ENCODE data around the gene LRG1. TPM values are rescaled to one million over a fixed set of nuclear protein-coding genes. Genes with fewer than 3 reads are reported as not detected.
A peak's percentile ranks its signal among the peaks of the same experiment; 100 is the strongest.

The LRG1 gene
- total and polyA plus RNA-seq, 2 experiments from 2014 or later, result 0.21 to 0.45 TPM

GRCh38 chr19:4557971-4558941 is 18.4 kb upstream of the LRG1 start:
- Mint-ChIP-seq H3K4me3 (no peak overlapping the region), H3K27me3 (ENCODE audit: insufficient read depth, low read depth, poor library complexity) (peaks cover 18% of the 10 kb centered on the region), H3K4me1 (peaks cover 7% of the 10 kb centered on the region; the same call in 2 of the 3 replicates), H3K36me3 (ENCODE audit: low read depth) (peaks cover 22% of the 10 kb centered on the region), H3K9me3 (no peaks in the 10 kb centered on the region), H3K27ac (no peak overlapping the region)
- ATAC-seq (peak; percentile 32), DNase-seq (ENCODE audit: low spot score) (peak; percentile 67)
- H3K9me2 ChIP-seq (ENCODE audit: insufficient read depth), result no peaks in the 10 kb centered on the region
- peaks cover 13% of the 10 kb centered on the region; the same call in 1 of the 2 replicates for H4K20me1 ChIP-seq (replicated peaks; ENCODE audit: insufficient read depth)
- H3K4me2 ChIP-seq, result peak overlapping the region; percentile 60; the same call in 1 of the 2 replicates
- no peaks in the 10 kb centered on the region for H3K79me2 ChIP-seq (replicated peaks; ENCODE audit: insufficient read depth)
- no peak overlapping the region for H3K27ac ChIP-seq (ENCODE audit: low read depth)
- H2AFZ ChIP-seq, result no peak overlapping the region
- TF ChIP-seq ZNF331 (CRISPR knock-in tag; IDR thresholded peaks at IDR 0.05; ENCODE audit: low read depth) (no peak), CTCF (conservative IDR thresholded peaks at IDR 0.05; ENCODE audit: low read depth in 2 of 2) (peak; percentile 82 to 85), EZH2phosphoT487 (IDR thresholded peaks at IDR 0.05; ENCODE audit: unreplicated experiment) (no peak)
- H3K27me3 ChIP-seq (ENCODE audit: insufficient read depth), result no peaks in the 10 kb centered on the region
- H3K36me3 ChIP-seq (ENCODE audit: insufficient read depth), result no peaks in the 10 kb centered on the region
- peak overlapping the region; percentile 30; the same call in 1 of the 2 replicates for H3K4me3 ChIP-seq
- peaks cover 9% of the 10 kb centered on the region; the same call in 1 of the 2 replicates for H3F3A ChIP-seq (replicated peaks; ENCODE audit: low read depth)
- H3K4me1 ChIP-seq (ENCODE audit: insufficient read depth), result no peaks in the 10 kb centered on the region; the same call in 1 of the 2 replicates

GRCh38 chr19:4557144-4557970 is 17.5 kb upstream of the LRG1 start:
- no peak overlapping the region; the same call in 1 of the 2 replicates for H3K27ac Mint-ChIP-seq
- no peak overlapping the region for H2AFZ ChIP-seq
- no peaks in the 10 kb centered on the region for H3K9me2 ChIP-seq (ENCODE audit: insufficient read depth)
- peaks cover 4% of the 10 kb centered on the region for H3K36me3 ChIP-seq (ENCODE audit: insufficient read depth)
- H3K79me2 ChIP-seq (replicated peaks; ENCODE audit: insufficient read depth), result no peaks in the 10 kb centered on the region
- no peak overlapping the region for H3K27ac ChIP-seq (ENCODE audit: low read depth)
- H3K9me3 Mint-ChIP-seq, result no peaks in the 10 kb centered on the region
- peaks cover 17% of the 10 kb centered on the region for H4K20me1 ChIP-seq (replicated peaks; ENCODE audit: insufficient read depth)
- TF ChIP-seq EZH2phosphoT487 (IDR thresholded peaks at IDR 0.05; ENCODE audit: unreplicated experiment) (no peak), CTCF (conservative IDR thresholded peaks at IDR 0.05; ENCODE audit: low read depth in 2 of 2) (peak; percentile 50 to 62), POLR2AphosphoS5 (IDR thresholded peaks at IDR 0.05; ENCODE audit: low read depth) (no peak)
- H3K27me3 Mint-ChIP-seq (ENCODE audit: insufficient read depth, low read depth, poor library complexity), result peaks cover 18% of the 10 kb centered on the region
- H3F3A ChIP-seq (replicated peaks; ENCODE audit: low read depth), result peaks cover 9% of the 10 kb centered on the region; the same call in 1 of the 2 replicates
- H3K4me2 ChIP-seq, result no peak overlapping the region
- no peaks in the 10 kb centered on the region for H3K27me3 ChIP-seq (ENCODE audit: insufficient read depth)
- ATAC-seq (peak; percentile 42), DNase-seq (ENCODE audit: low spot score) (peak; percentile 48)
- H3K4me3 Mint-ChIP-seq, result no peak overlapping the region; the same call in 2 of the 3 replicates
- peaks cover 7% of the 10 kb centered on the region; the same call in 2 of the 3 replicates for H3K4me1 Mint-ChIP-seq
- peaks cover 31% of the 10 kb centered on the region for H3K36me3 Mint-ChIP-seq (ENCODE audit: low read depth)
- no peaks in the 10 kb centered on the region; the same call in 1 of the 2 replicates for H3K4me1 ChIP-seq (ENCODE audit: insufficient read depth)
- H3K4me3 ChIP-seq, result no peak overlapping the region

Measured in GM23338 (cell line).